ENCODE data around the gene PEX14. TPM values are rescaled to one million over a fixed set of nuclear protein-coding genes. Genes with fewer than 3 reads are reported as not detected.

Gene PEX14
- total RNA-seq, 1 experiment from 2014 or later: 17.7 TPM

GRCh38 chr1:10553118-10553517 lies 78.4 kb downstream of the PEX14 start:
- Mint-ChIP-seq H3K36me3 (ENCODE audit: insufficient read depth, unreplicated experiment) (no peaks in the 10 kb centered on the region), H3K9me3 (ENCODE audit: low read depth, unreplicated experiment) (no peaks in the 10 kb centered on the region), H3K4me3 (ENCODE audit: low read depth, unreplicated experiment) (no peak overlapping the region), H3K27ac (ENCODE audit: unreplicated experiment) (no peak overlapping the region), H3K27me3 (ENCODE audit: unreplicated experiment) (no peaks in the 10 kb centered on the region), H3K4me1 (ENCODE audit: low read depth, unreplicated experiment) (no peaks in the 10 kb centered on the region)
- intact Hi-C loops (cut with micrococcal nuclease; ENCODE audit: unreplicated experiment): no loop called here
- no peak for DNase-seq
- no TSS peak for BruUV-seq (replicated peaks)
- CTCF ChIA-PET: no interaction called here
- TF ChIP-seq, protein P1, sequence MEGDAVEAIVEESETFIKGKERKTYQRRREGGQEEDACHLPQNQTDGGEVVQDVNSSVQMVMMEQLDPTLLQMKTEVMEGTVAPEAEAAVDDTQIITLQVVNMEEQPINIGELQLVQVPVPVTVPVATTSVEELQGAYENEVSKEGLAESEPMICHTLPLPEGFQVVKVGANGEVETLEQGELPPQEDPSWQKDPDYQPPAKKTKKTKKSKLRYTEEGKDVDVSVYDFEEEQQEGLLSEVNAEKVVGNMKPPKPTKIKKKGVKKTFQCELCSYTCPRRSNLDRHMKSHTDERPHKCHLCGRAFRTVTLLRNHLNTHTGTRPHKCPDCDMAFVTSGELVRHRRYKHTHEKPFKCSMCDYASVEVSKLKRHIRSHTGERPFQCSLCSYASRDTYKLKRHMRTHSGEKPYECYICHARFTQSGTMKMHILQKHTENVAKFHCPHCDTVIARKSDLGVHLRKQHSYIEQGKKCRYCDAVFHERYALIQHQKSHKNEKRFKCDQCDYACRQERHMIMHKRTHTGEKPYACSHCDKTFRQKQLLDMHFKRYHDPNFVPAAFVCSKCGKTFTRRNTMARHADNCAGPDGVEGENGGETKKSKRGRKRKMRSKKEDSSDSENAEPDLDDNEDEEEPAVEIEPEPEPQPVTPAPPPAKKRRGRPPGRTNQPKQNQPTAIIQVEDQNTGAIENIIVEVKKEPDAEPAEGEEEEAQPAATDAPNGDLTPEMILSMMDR (IDR thresholded peaks at IDR 0.05; ENCODE audit: unreplicated experiment): no peak

GRCh38 chr1:10555635-10556429 lies 81.1 kb downstream of the PEX14 start:
- no peaks in the 10 kb centered on the region for H3K9me3 Mint-ChIP-seq (ENCODE audit: low read depth, unreplicated experiment)
- DNase-seq: no peak
- H3K4me1 Mint-ChIP-seq (ENCODE audit: low read depth, unreplicated experiment): peaks cover under 1% of the 10 kb centered on the region
- H3K27me3 Mint-ChIP-seq (ENCODE audit: unreplicated experiment): no peaks in the 10 kb centered on the region
- H3K4me3 Mint-ChIP-seq (ENCODE audit: low read depth, unreplicated experiment): no peak overlapping the region
- no peaks in the 10 kb centered on the region for H3K36me3 Mint-ChIP-seq (ENCODE audit: insufficient read depth, unreplicated experiment)
- no peak overlapping the region for H3K27ac Mint-ChIP-seq (ENCODE audit: unreplicated experiment)
- intact Hi-C loops (cut with micrococcal nuclease; ENCODE audit: unreplicated experiment): no loop called here
- BruUV-seq (replicated peaks): no TSS peak
- TF ChIP-seq, protein P1 (IDR thresholded peaks at IDR 0.05; ENCODE audit: unreplicated experiment): no peak
- CTCF ChIA-PET: no interaction called here

- no peaks in the 10 kb centered on the region for H3K36me3 Mint-ChIP-seq (ENCODE audit: insufficient read depth, unreplicated experiment)
- peaks cover 7% of the 10 kb centered on the region for H3K4me1 Mint-ChIP-seq (ENCODE audit: low read depth, unreplicated experiment)
- intact Hi-C loops (cut with micrococcal nuclease; ENCODE audit: unreplicated experiment): no loop called here
- H3K27ac Mint-ChIP-seq (ENCODE audit: unreplicated experiment): no peak overlapping the region
- TF ChIP-seq, protein P1 (IDR thresholded peaks at IDR 0.05; ENCODE audit: unreplicated experiment): no peak
- DNase-seq: no peak
- H3K4me3 Mint-ChIP-seq (ENCODE audit: low read depth, unreplicated experiment): no peak overlapping the region
- H3K27me3 Mint-ChIP-seq (ENCODE audit: unreplicated experiment): no peaks in the 10 kb centered on the region
- CTCF ChIA-PET: no interaction called here
- no TSS peak for BruUV-seq (replicated peaks)
- no peaks in the 10 kb centered on the region for H3K9me3 Mint-ChIP-seq (ENCODE audit: low read depth, unreplicated experiment)
Observed at GRCh38 chr1:10556430-10557005, 81.8 kb downstream of the PEX14 start.

- CTCF ChIA-PET: no interaction called here
- Mint-ChIP-seq H3K9me3 (ENCODE audit: low read depth, unreplicated experiment) (no peaks in the 10 kb centered on the region), H3K27ac (ENCODE audit: unreplicated experiment) (no peak overlapping the region), H3K4me3 (ENCODE audit: low read depth, unreplicated experiment) (no peak overlapping the region), H3K36me3 (ENCODE audit: insufficient read depth, unreplicated experiment) (no peaks in the 10 kb centered on the region), H3K27me3 (ENCODE audit: unreplicated experiment) (no peaks in the 10 kb centered on the region), H3K4me1 (ENCODE audit: low read depth, unreplicated experiment) (peaks cover 19% of the 10 kb centered on the region)
- BruUV-seq (replicated peaks): no TSS peak
- TF ChIP-seq, protein P1 (IDR thresholded peaks at IDR 0.05; ENCODE audit: unreplicated experiment): no peak
- intact Hi-C loops (cut with micrococcal nuclease; ENCODE audit: unreplicated experiment): no loop called here
- DNase-seq: no peak
Observed at GRCh38 chr1:10557714-10558113, 83.0 kb downstream of the PEX14 start.

Data from Calu3 (cell line).